ENCODE results near the gene PRSS22.

- TF ChIP-seq, protein P1, sequence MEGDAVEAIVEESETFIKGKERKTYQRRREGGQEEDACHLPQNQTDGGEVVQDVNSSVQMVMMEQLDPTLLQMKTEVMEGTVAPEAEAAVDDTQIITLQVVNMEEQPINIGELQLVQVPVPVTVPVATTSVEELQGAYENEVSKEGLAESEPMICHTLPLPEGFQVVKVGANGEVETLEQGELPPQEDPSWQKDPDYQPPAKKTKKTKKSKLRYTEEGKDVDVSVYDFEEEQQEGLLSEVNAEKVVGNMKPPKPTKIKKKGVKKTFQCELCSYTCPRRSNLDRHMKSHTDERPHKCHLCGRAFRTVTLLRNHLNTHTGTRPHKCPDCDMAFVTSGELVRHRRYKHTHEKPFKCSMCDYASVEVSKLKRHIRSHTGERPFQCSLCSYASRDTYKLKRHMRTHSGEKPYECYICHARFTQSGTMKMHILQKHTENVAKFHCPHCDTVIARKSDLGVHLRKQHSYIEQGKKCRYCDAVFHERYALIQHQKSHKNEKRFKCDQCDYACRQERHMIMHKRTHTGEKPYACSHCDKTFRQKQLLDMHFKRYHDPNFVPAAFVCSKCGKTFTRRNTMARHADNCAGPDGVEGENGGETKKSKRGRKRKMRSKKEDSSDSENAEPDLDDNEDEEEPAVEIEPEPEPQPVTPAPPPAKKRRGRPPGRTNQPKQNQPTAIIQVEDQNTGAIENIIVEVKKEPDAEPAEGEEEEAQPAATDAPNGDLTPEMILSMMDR (IDR thresholded peaks at IDR 0.05; ENCODE audit: insufficient read depth, low read length, poor library complexity, severe bottlenecking): no peak
- TF ChIP-seq EZH2phosphoT487 (conservative IDR thresholded peaks at IDR 0.05; ENCODE audit: low read length): no peak
These were observed 31.2 kb downstream of the PRSS22 start for GRCh38 chr16:2826591-2827373.

Measured in SU-DHL-6 (cell line).